ENCODE results near the gene CATSPER3. TPM values are rescaled to one million over a fixed set of nuclear protein-coding genes. Genes with fewer than 3 reads are reported as not detected.

CATSPER3 gene
- total and polyA plus RNA-seq, 2 of the 13 experiments (the other 11 are each of a cell fraction or from before 2014, with no cell fraction given), result 0.33 to 0.37 TPM

- Histone ChIP-seq H3K4me3 (replicated peaks in 1 of 3; ENCODE audit: insufficient read depth in 1 of 3, low read depth in 2 of 3, low read length in 3 of 3) (no peak overlapping the region), H3K4me1 (ENCODE audit: insufficient read depth, low read length) (peaks cover 12% of the 10 kb centered on the region), H3K4me2 (ENCODE audit: low read depth, low read length) (no peak overlapping the region), H2AFZ (ENCODE audit: low read length) (no peak overlapping the region), H3K79me2 (ENCODE audit: insufficient read depth, low read length) (peaks cover 8% of the 10 kb centered on the region), H3K9ac (ENCODE audit: insufficient read depth, low read depth, low read length) (no peak overlapping the region), H3K36me3 (replicated peaks in 1 of 2; ENCODE audit: control insufficient read depth in 1 of 2, insufficient read depth in 2 of 2, low read length in 2 of 2) (no peaks in the 10 kb centered on the region), H3K27me3 (ENCODE audit: control insufficient read depth in 1 of 2, insufficient read depth in 2 of 2, low read length in 2 of 2) (no peaks in the 10 kb centered on the region), H3K27ac (ENCODE audit: extremely low read length, insufficient read depth, low read length) (no peak overlapping the region), H4K20me1 (ENCODE audit: insufficient read depth, low read length) (no peaks in the 10 kb centered on the region), H3K9me3 (ENCODE audit: low read length) (no peaks in the 10 kb centered on the region)
- FAIRE-seq (no peak), DNase-seq (ENCODE audit: low spot score) (no peak), ATAC-seq (no peak)
- TF ChIP-seq ASH2L (IDR thresholded peaks at IDR 0.05; ENCODE audit: insufficient read length, low read depth, low read length), result no peak
- no peak for TF ChIP-seq ZNF142 (CRISPR knock-in tag; IDR thresholded peaks at IDR 0.05)
- TF ChIP-seq ZC3H4 (CRISPR knock-in tag; IDR thresholded peaks at IDR 0.05; ENCODE audit: borderline replicate concordance), result no peak
- no peak for TF ChIP-seq SAFB2 (CRISPR knock-in tag; IDR thresholded peaks at IDR 0.05; ENCODE audit: borderline replicate concordance, low read depth)
- no peak for TF ChIP-seq LCORL (IDR thresholded peaks at IDR 0.05)
- no peak for TF ChIP-seq LCORL (CRISPR knock-in tag; IDR thresholded peaks at IDR 0.05)
- no peak for TF ChIP-seq SOX5 (CRISPR knock-in tag; IDR thresholded peaks at IDR 0.05; ENCODE audit: borderline replicate concordance)
- no peak for TF ChIP-seq RFXAP (CRISPR knock-in tag; IDR thresholded peaks at IDR 0.05; ENCODE audit: borderline replicate concordance)
- TF ChIP-seq DNMT1 (CRISPR knock-in tag; IDR thresholded peaks at IDR 0.05), result no peak
- no peak for TF ChIP-seq ZNF501 (CRISPR knock-in tag; IDR thresholded peaks at IDR 0.05)
- no peak for TF ChIP-seq ZNF749 (CRISPR knock-in tag; IDR thresholded peaks at IDR 0.05; ENCODE audit: borderline replicate concordance)
- TF ChIP-seq ZNF530 (CRISPR knock-in tag; IDR thresholded peaks at IDR 0.05; ENCODE audit: low read depth), result no peak
- no peak for TF ChIP-seq KAT8 (CRISPR knock-in tag; IDR thresholded peaks at IDR 0.05)
- TF ChIP-seq ZNF713 (CRISPR knock-in tag; IDR thresholded peaks at IDR 0.05), result no peak
- no peak for TF ChIP-seq CAMTA2 (CRISPR knock-in tag; IDR thresholded peaks at IDR 0.05; ENCODE audit: borderline replicate concordance)
- TF ChIP-seq ZNF264 (CRISPR knock-in tag; IDR thresholded peaks at IDR 0.05), result no peak
- TF ChIP-seq ZC3H13 (CRISPR knock-in tag; IDR thresholded peaks at IDR 0.05), result no peak
- WGBS (ENCODE audit: low lambda C conversion rate), result 94% methylated on average over 6 of the region's 11 CpGs
- intact Hi-C loops (cut with micrococcal nuclease; ENCODE audit: unreplicated experiment) (no loop called here), in situ Hi-C loops (cut with HindIII; ENCODE audit: extremely low pct_ligation_motif_present, low pct_unique_long_range_greater_than_20kb) (loop anchor here (10.0 kb wide), 2 partner anchors 147 to 297 kb away; no protein-coding TSS in a partner anchor)
- ChIA-PET POLR2A (no interaction called here), CTCF (ENCODE audit: low intra/inter-chr PET ratio, low total read pairs) (no interaction called here)
- BruUV-seq (replicated peaks), result no TSS peak
Measured at GRCh38 chr5:135037519-135038204, 70.0 kb downstream of the CATSPER3 start.
